ENCODE results near the gene VTCN1. TPM values are rescaled to one million over a fixed set of nuclear protein-coding genes. Genes with fewer than 3 reads are reported as not detected.

VTCN1 gene
- total and polyA plus RNA-seq, 7 experiments from 2014 or later = not detected

GRCh38 chr1:117180147-117180967 lies 30.4 kb downstream of the VTCN1 start:
- ATAC-seq (no peak), DNase-seq (no peak)
- H3K4me3 ChIP-seq (ENCODE audit: low read length) = no peak overlapping the region
- ChIA-PET POLR2A (no interaction called here), CTCF (no interaction called here)
- no peaks in the 10 kb centered on the region for H3K27me3 ChIP-seq (ENCODE audit: control insufficient read depth in 2 of 2, insufficient read depth in 2 of 2, low read length in 2 of 2)
- no peaks in the 10 kb centered on the region for H3K36me3 Mint-ChIP-seq
- H3K4me1 Mint-ChIP-seq = peaks cover 0 to 1% (median 0%) of the 10 kb centered on the region in 7 donors
- no peaks in the 10 kb centered on the region for H3K4me1 ChIP-seq (ENCODE audit: control insufficient read depth in 2 of 2, insufficient read depth in 2 of 2, low read length in 2 of 2)
- peaks cover 0 to 4% (median 0%) of the 10 kb centered on the region in 5 donors for H3K27me3 Mint-ChIP-seq
- H3K9me3 ChIP-seq (ENCODE audit: control insufficient read depth in 2 of 3, low read length in 3 of 3) = no peaks in the 10 kb centered on the region
- H3K9me3 Mint-ChIP-seq = no peaks in the 10 kb centered on the region
- no peak overlapping the region for H3K4me3 Mint-ChIP-seq
- no peak overlapping the region for H3K27ac Mint-ChIP-seq
- intact Hi-C loops (cut with micrococcal nuclease) = no loop called here
- no peaks in the 10 kb centered on the region for H3K36me3 ChIP-seq (ENCODE audit: control insufficient read depth in 2 of 3, insufficient read depth in 3 of 3, low read length in 3 of 3)
- no peak overlapping the region for H3K27ac ChIP-seq (ENCODE audit: low read depth, low read length)

DNA sequence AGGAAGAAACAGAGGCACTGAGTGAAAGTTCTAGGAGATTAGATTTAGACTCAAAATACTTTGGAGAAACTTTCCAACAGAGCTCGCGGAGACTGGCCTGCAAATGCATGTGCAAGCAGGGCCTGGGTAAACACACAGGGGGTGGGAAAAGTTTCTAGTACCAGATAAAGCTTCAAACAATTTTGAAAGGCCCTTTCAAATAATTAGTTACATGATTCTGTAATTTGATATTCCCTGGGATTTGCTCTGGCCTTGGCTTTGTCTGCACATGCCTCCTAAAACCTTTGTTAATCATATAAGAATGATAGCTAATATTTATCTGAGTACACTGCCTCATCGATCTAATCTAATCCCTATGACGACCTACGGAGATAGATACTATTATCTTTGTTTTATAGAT lies 31.3 kb downstream of the VTCN1 start:
- Histone ChIP-seq H3K27me3 (ENCODE audit: control insufficient read depth in 2 of 2, insufficient read depth in 2 of 2, low read length in 2 of 2) (no peaks in the 10 kb centered on the region), H3K4me3 (ENCODE audit: low read length) (no peak overlapping the region), H3K36me3 (ENCODE audit: control insufficient read depth in 2 of 3, insufficient read depth in 3 of 3, low read length in 3 of 3) (no peaks in the 10 kb centered on the region), H3K27ac (ENCODE audit: low read depth, low read length) (no peak overlapping the region), H3K4me1 (ENCODE audit: control insufficient read depth in 2 of 2, insufficient read depth in 2 of 2, low read length in 2 of 2) (no peaks in the 10 kb centered on the region), H3K9me3 (ENCODE audit: control insufficient read depth in 2 of 3, low read length in 3 of 3) (no peaks in the 10 kb centered on the region)
- ChIA-PET POLR2A (no interaction called here), CTCF (no interaction called here)
- no peak for DNase-seq
- intact Hi-C loops (cut with micrococcal nuclease) = no loop called here
- Mint-ChIP-seq H3K27me3 (no peaks in the 10 kb centered on the region), H3K4me1 (peaks cover 0 to 1% (median 0%) of the 10 kb centered on the region in 7 donors), H3K9me3 (no peaks in the 10 kb centered on the region), H3K27ac (no peak overlapping the region), H3K4me3 (no peak overlapping the region), H3K36me3 (no peaks in the 10 kb centered on the region)
- no peak for ATAC-seq

- Histone ChIP-seq H3K36me3 (ENCODE audit: control insufficient read depth in 2 of 3, insufficient read depth in 3 of 3, low read length in 3 of 3) (no peaks in the 10 kb centered on the region), H3K9me3 (ENCODE audit: control insufficient read depth in 2 of 3, low read length in 3 of 3) (no peaks in the 10 kb centered on the region), H3K27ac (ENCODE audit: low read depth, low read length) (no peak overlapping the region), H3K4me1 (ENCODE audit: control insufficient read depth in 2 of 2, insufficient read depth in 2 of 2, low read length in 2 of 2) (no peaks in the 10 kb centered on the region), H3K4me3 (ENCODE audit: low read length) (no peak overlapping the region), H3K27me3 (ENCODE audit: control insufficient read depth in 2 of 2, insufficient read depth in 2 of 2, low read length in 2 of 2) (no peaks in the 10 kb centered on the region)
- DNase-seq (no peak), ATAC-seq (no peak)
- POLR2A ChIA-PET = no interaction called here
- Mint-ChIP-seq H3K36me3 (no peaks in the 10 kb centered on the region), H3K4me1 (peaks cover 0 to 1% (median 0%) of the 10 kb centered on the region in 7 donors), H3K27ac (no peak overlapping the region), H3K9me3 (no peaks in the 10 kb centered on the region), H3K4me3 (no peak overlapping the region), H3K27me3 (no peaks in the 10 kb centered on the region)
- intact Hi-C loops (cut with micrococcal nuclease) = no loop called here
- CTCF ChIA-PET = no interaction called here
Observed at GRCh38 chr1:117178756-117179155, 32.0 kb downstream of the VTCN1 start.

GRCh38 chr1:117177376-117177775 lies 33.4 kb downstream of the VTCN1 start:
- Histone ChIP-seq H3K9me3 (ENCODE audit: control insufficient read depth in 2 of 3, low read length in 3 of 3) (no peaks in the 10 kb centered on the region), H3K4me3 (ENCODE audit: low read length) (no peak overlapping the region), H3K27me3 (ENCODE audit: control insufficient read depth in 2 of 2, insufficient read depth in 2 of 2, low read length in 2 of 2) (no peaks in the 10 kb centered on the region), H3K4me1 (ENCODE audit: control insufficient read depth in 2 of 2, insufficient read depth in 2 of 2, low read length in 2 of 2) (no peaks in the 10 kb centered on the region), H3K27ac (ENCODE audit: low read depth, low read length) (no peak overlapping the region), H3K36me3 (ENCODE audit: control insufficient read depth in 2 of 3, insufficient read depth in 3 of 3, low read length in 3 of 3) (no peaks in the 10 kb centered on the region)
- intact Hi-C loops (cut with micrococcal nuclease) = no loop called here
- Mint-ChIP-seq H3K4me3 (no peak overlapping the region), H3K36me3 (no peaks in the 10 kb centered on the region), H3K27me3 (no peaks in the 10 kb centered on the region), H3K4me1 (no peaks in the 10 kb centered on the region), H3K27ac (no peak overlapping the region), H3K9me3 (no peaks in the 10 kb centered on the region)
- no peak for ATAC-seq
- ChIA-PET CTCF (no interaction called here), POLR2A (no interaction called here)
- DNase-seq = no peak

GRCh38 chr1:117176579-117176978 lies 34.1 kb downstream of the VTCN1 start:
- ATAC-seq = no peak
- Histone ChIP-seq H3K36me3 (ENCODE audit: control insufficient read depth in 2 of 3, insufficient read depth in 3 of 3, low read length in 3 of 3) (no peaks in the 10 kb centered on the region), H3K27ac (ENCODE audit: low read depth, low read length) (no peak overlapping the region), H3K4me3 (ENCODE audit: low read length) (no peak overlapping the region), H3K9me3 (ENCODE audit: control insufficient read depth in 2 of 3, low read length in 3 of 3) (no peaks in the 10 kb centered on the region), H3K4me1 (ENCODE audit: control insufficient read depth in 2 of 2, insufficient read depth in 2 of 2, low read length in 2 of 2) (no peaks in the 10 kb centered on the region), H3K27me3 (ENCODE audit: control insufficient read depth in 2 of 2, insufficient read depth in 2 of 2, low read length in 2 of 2) (no peaks in the 10 kb centered on the region)
- Mint-ChIP-seq H3K4me3 (no peak overlapping the region), H3K36me3 (no peaks in the 10 kb centered on the region), H3K27ac (no peak overlapping the region), H3K9me3 (no peaks in the 10 kb centered on the region), H3K27me3 (no peaks in the 10 kb centered on the region), H3K4me1 (no peaks in the 10 kb centered on the region)
- intact Hi-C loops (cut with micrococcal nuclease) = no loop called here
- no peak for DNase-seq
- CTCF ChIA-PET = no interaction called here
- POLR2A ChIA-PET = no interaction called here

DNA sequence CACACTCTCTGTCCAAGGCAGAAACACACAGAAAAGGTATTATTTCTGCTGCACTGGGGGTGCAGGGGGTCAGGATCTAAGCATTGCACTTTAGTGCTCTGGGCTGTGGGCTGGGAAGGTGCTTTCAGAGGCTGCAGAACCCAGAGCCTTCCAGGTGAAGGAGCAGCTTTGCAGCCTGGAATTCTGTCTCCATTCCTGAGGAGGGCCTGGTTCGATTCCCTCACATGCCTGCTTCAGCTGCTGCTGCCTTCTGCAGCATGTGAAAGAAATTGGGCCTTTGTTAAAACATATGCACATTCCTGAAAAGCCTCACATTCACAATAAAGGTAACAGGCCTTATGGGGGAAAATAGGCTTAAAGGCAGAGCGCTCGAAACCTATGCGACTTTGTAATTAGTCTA lies 35.9 kb downstream of the VTCN1 start:
- Histone ChIP-seq H3K27me3 (ENCODE audit: control insufficient read depth in 2 of 2, insufficient read depth in 2 of 2, low read length in 2 of 2) (no peaks in the 10 kb centered on the region), H3K4me1 (ENCODE audit: control insufficient read depth in 2 of 2, insufficient read depth in 2 of 2, low read length in 2 of 2) (no peaks in the 10 kb centered on the region), H3K4me3 (ENCODE audit: low read length) (no peak overlapping the region), H3K27ac (ENCODE audit: low read depth, low read length) (no peak overlapping the region), H3K9me3 (ENCODE audit: control insufficient read depth in 2 of 3, low read length in 3 of 3) (no peaks in the 10 kb centered on the region), H3K36me3 (ENCODE audit: control insufficient read depth in 2 of 3, insufficient read depth in 3 of 3, low read length in 3 of 3) (no peaks in the 10 kb centered on the region)
- Mint-ChIP-seq H3K9me3 (no peaks in the 10 kb centered on the region), H3K36me3 (no peaks in the 10 kb centered on the region), H3K27me3 (peaks cover 0 to 6% (median 0%) of the 10 kb centered on the region in 5 donors), H3K4me3 (no peak overlapping the region), H3K4me1 (no peaks in the 10 kb centered on the region), H3K27ac (no peak overlapping the region)
- DNase-seq (no peak), ATAC-seq (no peak)
- ChIA-PET POLR2A (no interaction called here), CTCF (interaction anchor here (0.6 kb wide), 1 partner anchor 332 kb away, joined by 3 read pairs; no protein-coding TSS in a partner anchor)
- intact Hi-C loops (cut with micrococcal nuclease) = no loop called here

- no peak overlapping the region for H3K4me3 Mint-ChIP-seq
Observed at GRCh38 chr1:117173691-117174090, 37.0 kb downstream of the VTCN1 start.

More at GRCh38 chr1:117173691-117174090, 37.0 kb downstream of the VTCN1 start:
- POLR2A ChIA-PET = no interaction called here
- intact Hi-C loops (cut with micrococcal nuclease) = no loop called here
- no peak overlapping the region for H3K4me3 ChIP-seq (ENCODE audit: low read length)
- no peaks in the 10 kb centered on the region for H3K9me3 ChIP-seq (ENCODE audit: control insufficient read depth in 2 of 3, low read length in 3 of 3)
- no peaks in the 10 kb centered on the region for H3K36me3 Mint-ChIP-seq
- H3K36me3 ChIP-seq (ENCODE audit: control insufficient read depth in 2 of 3, insufficient read depth in 3 of 3, low read length in 3 of 3) = no peaks in the 10 kb centered on the region
- no peaks in the 10 kb centered on the region for H3K4me1 ChIP-seq (ENCODE audit: control insufficient read depth in 2 of 2, insufficient read depth in 2 of 2, low read length in 2 of 2)
- CTCF ChIA-PET = no interaction called here
- peaks cover 0 to 6% (median 0%) of the 10 kb centered on the region in 5 donors for H3K27me3 Mint-ChIP-seq
- H3K4me1 Mint-ChIP-seq = no peaks in the 10 kb centered on the region
- ATAC-seq (no peak), DNase-seq (no peak)
- no peak overlapping the region for H3K27ac ChIP-seq (ENCODE audit: low read depth, low read length)
- no peaks in the 10 kb centered on the region for H3K27me3 ChIP-seq (ENCODE audit: control insufficient read depth in 2 of 2, insufficient read depth in 2 of 2, low read length in 2 of 2)
- no peak overlapping the region for H3K27ac Mint-ChIP-seq
- H3K9me3 Mint-ChIP-seq = no peaks in the 10 kb centered on the region

All from naive thymus-derived CD4-positive, alpha-beta T cell (primary cell).